H1 (cell line): ENCODE measurements around the gene ANO6. TPM values are rescaled to one million over a fixed set of nuclear protein-coding genes. Genes with fewer than 3 reads are reported as not detected.

Source experiments
- EZH2 ChIP-seq: fragments of 200-600 bp; sonication (generic); IDR thresholded peaks from 2 replicates; pipeline ENCODE4 v1.7.1; 2012; ENCODE audit warnings: low read depth, mild to moderate bottlenecking, moderate library complexity, low read length, inconsistent platforms; ENCODE audit not compliant: severe bottlenecking
- KDM4A ChIP-seq: IDR thresholded peaks from one replicate; pipeline ENCODE4 v1.7.1; 2012; ENCODE audit warnings: low read depth, mild to moderate bottlenecking, moderate library complexity, low read length, inconsistent platforms; ENCODE audit not compliant: severe bottlenecking
- YY1 ChIP-seq: IDR thresholded peaks from 2 replicates; pipeline ENCODE4 v1.6.1; 2011; ENCODE audit warnings: low read depth, mild to moderate bottlenecking, low read length
- polyA plus RNA-seq, 7 experiments: library from polyadenylated mRNA; depleted of rRNA in 3 of 7; stranded (reverse) in 5 of 7; unstranded in 2 of 7; fragments of >200 nt in 5 of 7; fragments of 200-250 nt in 2 of 7; gene quantifications; 1 replicate in 5 of 7; 2 replicates in 1 of 7; 4 replicates in 1 of 7; pipeline versions ENCODE4 v1.2.1 to v1.2.3, GENCODE V29; 2011 to 2013; ENCODE audit warnings: missing spikeins in 2 of 7, mixed read lengths in 2 of 7
- total RNA-seq: library from RNA; stranded (reverse); fragmentation: NEBNext Ultra II Directional; extraction: Animal tissue kit (Norgen Biotek cat#: 25700); gene quantifications from 2 replicates; pipeline ENCODE4 v1.2.1, GENCODE V29; 2021
- TF ChIP-seq, protein P1 (sequence below): fragments of 300-600 bp; sonication (generic); IDR thresholded peaks from 2 replicates; pipeline ENCODE4 v1.7.1; 2012; ENCODE audit warnings: low read length, moderate library complexity, mild to moderate bottlenecking, inconsistent platforms; ENCODE audit not compliant: insufficient replicate concordance
- TF ChIP-seq, protein P2 (sequence below): IDR thresholded peaks from 2 replicates; pipeline ENCODE4 v1.6.1; 2012; ENCODE audit warnings: low read length, inconsistent platforms

The ANO6 gene
- total and polyA plus RNA-seq, 2 of the 8 experiments (the other 6 are each of a cell fraction or from before 2014, with no cell fraction given) = 15.1 to 39.7 TPM

DNA sequence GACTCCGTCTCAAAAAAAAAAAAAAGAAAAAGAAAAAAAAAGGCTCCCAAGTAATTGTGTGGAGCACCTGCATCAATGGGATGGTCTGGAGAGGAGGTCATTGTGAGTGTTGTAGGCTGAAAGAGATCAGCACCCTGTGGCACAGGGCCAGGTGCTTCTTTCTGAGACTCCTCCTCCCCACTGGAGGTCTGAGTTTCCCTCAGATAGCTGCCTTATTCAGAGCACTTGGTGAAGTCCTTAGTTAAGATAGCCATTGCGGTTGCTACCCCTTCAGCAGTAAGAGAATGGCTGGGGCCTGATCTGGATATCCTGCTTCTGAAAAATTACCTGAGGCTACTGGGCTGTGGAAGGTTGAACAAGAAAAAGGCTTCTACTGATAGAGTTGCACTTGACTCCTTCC lies 69.8 kb downstream of the ANO6 start (continued):
- TF ChIP-seq, protein P1, sequence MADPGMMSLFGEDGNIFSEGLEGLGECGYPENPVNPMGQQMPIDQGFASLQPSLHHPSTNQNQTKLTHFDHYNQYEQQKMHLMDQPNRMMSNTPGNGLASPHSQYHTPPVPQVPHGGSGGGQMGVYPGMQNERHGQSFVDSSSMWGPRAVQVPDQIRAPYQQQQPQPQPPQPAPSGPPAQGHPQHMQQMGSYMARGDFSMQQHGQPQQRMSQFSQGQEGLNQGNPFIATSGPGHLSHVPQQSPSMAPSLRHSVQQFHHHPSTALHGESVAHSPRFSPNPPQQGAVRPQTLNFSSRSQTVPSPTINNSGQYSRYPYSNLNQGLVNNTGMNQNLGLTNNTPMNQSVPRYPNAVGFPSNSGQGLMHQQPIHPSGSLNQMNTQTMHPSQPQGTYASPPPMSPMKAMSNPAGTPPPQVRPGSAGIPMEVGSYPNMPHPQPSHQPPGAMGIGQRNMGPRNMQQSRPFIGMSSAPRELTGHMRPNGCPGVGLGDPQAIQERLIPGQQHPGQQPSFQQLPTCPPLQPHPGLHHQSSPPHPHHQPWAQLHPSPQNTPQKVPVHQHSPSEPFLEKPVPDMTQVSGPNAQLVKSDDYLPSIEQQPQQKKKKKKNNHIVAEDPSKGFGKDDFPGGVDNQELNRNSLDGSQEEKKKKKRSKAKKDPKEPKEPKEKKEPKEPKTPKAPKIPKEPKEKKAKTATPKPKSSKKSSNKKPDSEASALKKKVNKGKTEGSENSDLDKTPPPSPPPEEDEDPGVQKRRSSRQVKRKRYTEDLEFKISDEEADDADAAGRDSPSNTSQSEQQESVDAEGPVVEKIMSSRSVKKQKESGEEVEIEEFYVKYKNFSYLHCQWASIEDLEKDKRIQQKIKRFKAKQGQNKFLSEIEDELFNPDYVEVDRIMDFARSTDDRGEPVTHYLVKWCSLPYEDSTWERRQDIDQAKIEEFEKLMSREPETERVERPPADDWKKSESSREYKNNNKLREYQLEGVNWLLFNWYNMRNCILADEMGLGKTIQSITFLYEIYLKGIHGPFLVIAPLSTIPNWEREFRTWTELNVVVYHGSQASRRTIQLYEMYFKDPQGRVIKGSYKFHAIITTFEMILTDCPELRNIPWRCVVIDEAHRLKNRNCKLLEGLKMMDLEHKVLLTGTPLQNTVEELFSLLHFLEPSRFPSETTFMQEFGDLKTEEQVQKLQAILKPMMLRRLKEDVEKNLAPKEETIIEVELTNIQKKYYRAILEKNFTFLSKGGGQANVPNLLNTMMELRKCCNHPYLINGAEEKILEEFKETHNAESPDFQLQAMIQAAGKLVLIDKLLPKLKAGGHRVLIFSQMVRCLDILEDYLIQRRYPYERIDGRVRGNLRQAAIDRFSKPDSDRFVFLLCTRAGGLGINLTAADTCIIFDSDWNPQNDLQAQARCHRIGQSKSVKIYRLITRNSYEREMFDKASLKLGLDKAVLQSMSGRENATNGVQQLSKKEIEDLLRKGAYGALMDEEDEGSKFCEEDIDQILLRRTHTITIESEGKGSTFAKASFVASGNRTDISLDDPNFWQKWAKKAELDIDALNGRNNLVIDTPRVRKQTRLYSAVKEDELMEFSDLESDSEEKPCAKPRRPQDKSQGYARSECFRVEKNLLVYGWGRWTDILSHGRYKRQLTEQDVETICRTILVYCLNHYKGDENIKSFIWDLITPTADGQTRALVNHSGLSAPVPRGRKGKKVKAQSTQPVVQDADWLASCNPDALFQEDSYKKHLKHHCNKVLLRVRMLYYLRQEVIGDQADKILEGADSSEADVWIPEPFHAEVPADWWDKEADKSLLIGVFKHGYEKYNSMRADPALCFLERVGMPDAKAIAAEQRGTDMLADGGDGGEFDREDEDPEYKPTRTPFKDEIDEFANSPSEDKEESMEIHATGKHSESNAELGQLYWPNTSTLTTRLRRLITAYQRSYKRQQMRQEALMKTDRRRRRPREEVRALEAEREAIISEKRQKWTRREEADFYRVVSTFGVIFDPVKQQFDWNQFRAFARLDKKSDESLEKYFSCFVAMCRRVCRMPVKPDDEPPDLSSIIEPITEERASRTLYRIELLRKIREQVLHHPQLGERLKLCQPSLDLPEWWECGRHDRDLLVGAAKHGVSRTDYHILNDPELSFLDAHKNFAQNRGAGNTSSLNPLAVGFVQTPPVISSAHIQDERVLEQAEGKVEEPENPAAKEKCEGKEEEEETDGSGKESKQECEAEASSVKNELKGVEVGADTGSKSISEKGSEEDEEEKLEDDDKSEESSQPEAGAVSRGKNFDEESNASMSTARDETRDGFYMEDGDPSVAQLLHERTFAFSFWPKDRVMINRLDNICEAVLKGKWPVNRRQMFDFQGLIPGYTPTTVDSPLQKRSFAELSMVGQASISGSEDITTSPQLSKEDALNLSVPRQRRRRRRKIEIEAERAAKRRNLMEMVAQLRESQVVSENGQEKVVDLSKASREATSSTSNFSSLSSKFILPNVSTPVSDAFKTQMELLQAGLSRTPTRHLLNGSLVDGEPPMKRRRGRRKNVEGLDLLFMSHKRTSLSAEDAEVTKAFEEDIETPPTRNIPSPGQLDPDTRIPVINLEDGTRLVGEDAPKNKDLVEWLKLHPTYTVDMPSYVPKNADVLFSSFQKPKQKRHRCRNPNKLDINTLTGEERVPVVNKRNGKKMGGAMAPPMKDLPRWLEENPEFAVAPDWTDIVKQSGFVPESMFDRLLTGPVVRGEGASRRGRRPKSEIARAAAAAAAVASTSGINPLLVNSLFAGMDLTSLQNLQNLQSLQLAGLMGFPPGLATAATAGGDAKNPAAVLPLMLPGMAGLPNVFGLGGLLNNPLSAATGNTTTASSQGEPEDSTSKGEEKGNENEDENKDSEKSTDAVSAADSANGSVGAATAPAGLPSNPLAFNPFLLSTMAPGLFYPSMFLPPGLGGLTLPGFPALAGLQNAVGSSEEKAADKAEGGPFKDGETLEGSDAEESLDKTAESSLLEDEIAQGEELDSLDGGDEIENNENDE = no peak
- TF ChIP-seq EZH2 (no peak), YY1 (no peak), KDM4A (no peak)
- TF ChIP-seq, protein P2, sequence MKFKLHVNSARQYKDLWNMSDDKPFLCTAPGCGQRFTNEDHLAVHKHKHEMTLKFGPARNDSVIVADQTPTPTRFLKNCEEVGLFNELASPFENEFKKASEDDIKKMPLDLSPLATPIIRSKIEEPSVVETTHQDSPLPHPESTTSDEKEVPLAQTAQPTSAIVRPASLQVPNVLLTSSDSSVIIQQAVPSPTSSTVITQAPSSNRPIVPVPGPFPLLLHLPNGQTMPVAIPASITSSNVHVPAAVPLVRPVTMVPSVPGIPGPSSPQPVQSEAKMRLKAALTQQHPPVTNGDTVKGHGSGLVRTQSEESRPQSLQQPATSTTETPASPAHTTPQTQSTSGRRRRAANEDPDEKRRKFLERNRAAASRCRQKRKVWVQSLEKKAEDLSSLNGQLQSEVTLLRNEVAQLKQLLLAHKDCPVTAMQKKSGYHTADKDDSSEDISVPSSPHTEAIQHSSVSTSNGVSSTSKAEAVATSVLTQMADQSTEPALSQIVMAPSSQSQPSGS = no peak
